Omental fat pad (tissue), 4 donors: ENCODE measurements around the gene MEIOC. TPM values are rescaled to one million over a fixed set of nuclear protein-coding genes. Genes with fewer than 3 reads are reported as not detected.

Source experiments
- ATAC-seq: fragments of 150-250 bp; one replicate; pipeline ENCODE4 v1.9.1; 2016; ENCODE audit warnings: mild to moderate bottlenecking, moderate library complexity; ENCODE audit not compliant: low FRiP score
- DNase-seq: peaks from one replicate; pipeline ENCODE4 v3.0.0-alpha.2; 2019; ENCODE audit warnings: low spot score
- total RNA-seq, 4 donors: library from RNA; depleted of rRNA; stranded (reverse); fragments of >200 nt; gene quantifications; one replicate each; pipeline ENCODE4 v1.1.0, GENCODE V29; 2016
- TF ChIP-seq, protein P1 (sequence below), 3 donors: fragments of 450-650 bp; IDR thresholded peaks; one replicate each; pipeline ENCODE4 v1.5.1; 2016 to 2017; ENCODE audit warnings: antibody characterized with exemption in 3 of 3, mild to moderate bottlenecking in 3 of 3, moderate library complexity in 2 of 3

Gene MEIOC
- total RNA-seq, 4 donors from 2014 or later = not detected

DNA sequence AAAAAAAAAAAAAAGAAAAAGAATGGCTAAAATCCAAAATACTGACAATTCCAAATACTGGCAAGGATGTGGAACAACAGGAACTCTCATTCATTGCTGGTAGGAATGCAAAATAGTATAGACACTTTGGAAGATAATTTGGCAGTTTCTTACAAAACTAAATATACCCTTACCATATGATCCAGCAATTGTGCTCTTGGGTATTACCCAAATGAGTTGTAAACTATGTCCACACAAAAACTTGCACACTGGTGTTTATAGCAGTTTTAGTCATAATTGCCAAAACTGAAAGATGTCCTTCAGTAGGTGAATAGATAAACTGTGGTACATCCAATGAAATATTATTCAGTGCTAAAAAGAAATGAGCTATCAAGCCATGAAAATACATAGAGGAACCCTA, 8.5 kb upstream of the MEIOC start:
- DNase-seq (no peak), ATAC-seq (no peak)
- TF ChIP-seq, protein P1, sequence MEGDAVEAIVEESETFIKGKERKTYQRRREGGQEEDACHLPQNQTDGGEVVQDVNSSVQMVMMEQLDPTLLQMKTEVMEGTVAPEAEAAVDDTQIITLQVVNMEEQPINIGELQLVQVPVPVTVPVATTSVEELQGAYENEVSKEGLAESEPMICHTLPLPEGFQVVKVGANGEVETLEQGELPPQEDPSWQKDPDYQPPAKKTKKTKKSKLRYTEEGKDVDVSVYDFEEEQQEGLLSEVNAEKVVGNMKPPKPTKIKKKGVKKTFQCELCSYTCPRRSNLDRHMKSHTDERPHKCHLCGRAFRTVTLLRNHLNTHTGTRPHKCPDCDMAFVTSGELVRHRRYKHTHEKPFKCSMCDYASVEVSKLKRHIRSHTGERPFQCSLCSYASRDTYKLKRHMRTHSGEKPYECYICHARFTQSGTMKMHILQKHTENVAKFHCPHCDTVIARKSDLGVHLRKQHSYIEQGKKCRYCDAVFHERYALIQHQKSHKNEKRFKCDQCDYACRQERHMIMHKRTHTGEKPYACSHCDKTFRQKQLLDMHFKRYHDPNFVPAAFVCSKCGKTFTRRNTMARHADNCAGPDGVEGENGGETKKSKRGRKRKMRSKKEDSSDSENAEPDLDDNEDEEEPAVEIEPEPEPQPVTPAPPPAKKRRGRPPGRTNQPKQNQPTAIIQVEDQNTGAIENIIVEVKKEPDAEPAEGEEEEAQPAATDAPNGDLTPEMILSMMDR (IDR thresholded peaks at IDR 0.05) = no peak

- no peak for DNase-seq
- ATAC-seq = no peak
- TF ChIP-seq, protein P1 (IDR thresholded peaks at IDR 0.05) = no peak
These were observed 7.3 kb upstream of the MEIOC start for GRCh38 chr17:44648963-44649362.

DNA sequence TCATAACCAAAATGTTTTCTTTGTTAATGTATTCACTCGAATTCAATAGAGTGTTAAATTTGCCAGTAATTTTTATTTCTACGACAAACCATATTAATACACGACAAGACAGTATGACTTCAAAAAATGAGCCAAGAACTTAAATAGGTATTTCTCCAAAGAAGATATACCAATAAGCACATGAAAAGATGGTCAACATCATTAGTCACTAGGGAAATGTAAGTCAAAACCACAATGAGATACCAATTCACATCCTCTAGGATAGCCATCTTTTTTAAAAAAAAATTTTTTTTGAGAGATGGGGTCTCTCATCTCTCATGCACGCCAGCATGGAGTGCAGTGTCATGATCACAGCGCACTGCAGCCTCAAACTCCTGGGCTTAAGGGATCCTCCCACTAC, 5.0 kb upstream of the MEIOC start:
- ATAC-seq = no peak
- DNase-seq = no peak
- TF ChIP-seq, protein P1 (IDR thresholded peaks at IDR 0.05) = no peak

DNA sequence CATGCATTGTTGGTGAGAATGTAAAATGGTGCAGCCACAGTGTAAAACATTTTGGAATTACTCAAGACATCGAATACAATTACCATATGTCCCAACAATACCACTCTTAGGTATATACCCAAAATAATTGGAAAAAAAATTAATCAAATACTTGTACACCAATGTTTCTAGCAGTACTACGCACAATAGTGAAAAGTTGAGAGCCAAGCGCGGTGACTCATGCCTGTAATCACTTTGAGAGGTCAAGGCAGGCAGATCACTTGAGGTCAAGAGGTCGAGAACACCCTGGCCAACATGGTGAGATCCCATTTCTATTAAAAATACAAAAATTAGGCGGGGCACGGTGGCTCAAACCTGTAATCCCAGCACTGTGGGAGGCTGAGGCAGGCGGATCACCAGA, 3.5 kb upstream of the MEIOC start:
- ATAC-seq (no peak), DNase-seq (no peak)
- TF ChIP-seq, protein P1 (IDR thresholded peaks at IDR 0.05) = no peak

DNA sequence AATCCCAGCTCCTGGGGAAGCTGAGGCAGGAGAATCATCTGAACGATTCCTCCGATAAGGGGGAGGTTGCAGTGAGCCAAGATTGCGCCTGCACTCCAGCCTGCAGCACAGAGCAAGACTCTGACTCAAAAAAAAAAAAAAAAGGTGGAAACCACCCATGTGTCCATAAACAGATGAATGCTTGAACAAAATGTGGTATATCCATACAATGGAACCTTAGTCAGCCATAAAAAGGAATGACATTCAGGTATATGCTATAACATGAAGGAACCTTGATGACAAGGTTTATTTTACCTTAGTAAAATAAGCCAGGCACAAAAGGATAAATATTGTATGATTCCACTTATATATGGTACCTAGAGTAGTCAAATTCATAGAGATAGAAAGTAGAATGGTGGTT, 2.9 kb upstream of the MEIOC start:
- TF ChIP-seq, protein P1 (IDR thresholded peaks at IDR 0.05) = no peak

GRCh38 chr17:44653954-44654353, 2.3 kb upstream of the MEIOC start:
- DNase-seq (no peak), ATAC-seq (no peak)

More for the DNA sequence above, 2.9 kb upstream of the MEIOC start:
- ATAC-seq = no peak
- DNase-seq = no peak

DNA sequence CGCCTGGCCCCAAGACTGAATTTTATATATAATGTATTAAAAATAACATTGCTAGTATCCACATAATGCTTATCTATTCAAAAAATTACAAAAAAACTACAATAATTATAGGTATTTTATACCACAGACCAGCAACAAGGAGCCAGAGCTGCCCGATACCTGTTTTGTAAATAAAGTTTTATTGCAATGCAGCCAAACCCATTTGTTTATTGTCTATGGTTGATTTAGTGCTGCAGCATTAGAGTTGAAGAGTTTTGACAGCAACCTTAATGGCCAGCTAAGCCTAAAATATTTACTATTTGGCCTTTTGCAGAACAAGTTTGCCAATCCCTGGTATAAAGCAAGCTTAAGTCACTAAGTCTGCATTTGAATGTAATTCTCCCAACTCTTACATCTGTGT, 5.6 kb downstream of the MEIOC start:
- no peak for DNase-seq
- no peak for ATAC-seq
- TF ChIP-seq, protein P1 (IDR thresholded peaks at IDR 0.05) = no peak

More at GRCh38 chr17:44653954-44654353, 2.3 kb upstream of the MEIOC start:
- TF ChIP-seq, protein P1 (IDR thresholded peaks at IDR 0.05) = no peak
